Gastrocnemius medialis (tissue), 4 donors: ENCODE results near the gene CSAG1.

Experiments
- CTCF ChIP-seq, 5 experiments: fragments of 450-650 bp in 3 of 5; fragments of 200-600 bp in 2 of 5; sonication (generic) in 2 of 5; IDR thresholded peaks in 4 of 5; conservative IDR thresholded peaks in 1 of 5; 1 replicate in 4 of 5; 2 replicates in 1 of 5; pipeline ENCODE4 v1.5.1; 2016 to 2019; ENCODE audit warnings: antibody characterized with exemption in 5 of 5, mild to moderate bottlenecking in 3 of 5, moderate library complexity in 3 of 5
- POLR2A ChIP-seq, 2 donors: fragments of 450-650 bp; IDR thresholded peaks; one replicate each; pipeline ENCODE4 v1.6.1; 2017; ENCODE audit warnings: antibody characterized with exemption in 2 of 2, mild to moderate bottlenecking in 2 of 2, moderate library complexity in 2 of 2

DNA sequence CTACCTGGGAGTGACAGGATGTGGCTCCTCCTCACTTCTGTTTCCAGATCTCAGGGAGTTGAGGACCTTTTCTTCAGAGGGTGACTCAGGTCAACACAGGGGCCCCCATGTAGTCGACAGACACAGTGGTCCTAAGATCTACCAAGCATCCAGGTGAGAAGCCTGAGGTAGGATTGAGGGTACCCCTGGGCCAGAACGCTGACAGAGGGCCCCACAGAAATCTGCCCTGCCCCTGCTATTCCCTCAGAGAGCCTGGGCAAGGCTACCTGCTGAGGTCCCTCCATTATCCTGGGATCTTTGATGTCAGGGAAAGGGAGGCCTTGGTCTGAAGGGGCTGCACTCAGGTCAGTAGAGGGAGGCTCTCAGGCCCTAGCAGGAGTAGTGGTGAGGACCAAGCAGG is 1.6 kb upstream of the CSAG1 start:
- no peak for TF ChIP-seq CTCF (IDR thresholded peaks at IDR 0.05 in 4 of 5, conservative IDR thresholded peaks at IDR 0.05 in 1 of 5)
- TF ChIP-seq POLR2A (IDR thresholded peaks at IDR 0.05), result no peak
